HepG2 (cell line): ENCODE data around the gene GDF9. TPM values are rescaled to one million over a fixed set of nuclear protein-coding genes. Genes with fewer than 3 reads are reported as not detected.

Source experiments
- DMAP1 ChIP-seq: IDR thresholded peaks from 2 replicates; pipeline ENCODE4 v1.6.1; 2016
- DNMT1 ChIP-seq: sonication (generic); formaldehyde crosslinking; IDR thresholded peaks from 2 replicates; pipeline ENCODE4 v1.5.1; 2020; ENCODE audit warnings: mild to moderate bottlenecking, missing genetic modification reagents
- HIVEP1 ChIP-seq: sonication (generic); formaldehyde crosslinking; IDR thresholded peaks from 2 replicates; pipeline ENCODE4 v1.4.0; 2020; ENCODE audit warnings: mild to moderate bottlenecking, missing genetic modification reagents
- MTF2 ChIP-seq: sonication (generic); formaldehyde crosslinking; IDR thresholded peaks from 2 replicates; pipeline ENCODE4 v1.5.0; 2020; ENCODE audit warnings: missing genetic modification reagents, borderline replicate concordance
- ONECUT2 ChIP-seq: sonication (generic); formaldehyde crosslinking; IDR thresholded peaks from 2 replicates; pipeline ENCODE4 v1.4.0; 2020; ENCODE audit warnings: missing genetic modification reagents
- PCBP2 ChIP-seq: fragments of 200-400 bp; formaldehyde crosslinking; optimal IDR thresholded peaks from 2 replicates; pipeline ENCODE3; 2018; ENCODE audit warnings: low read length, low read depth; ENCODE audit not compliant: poor library complexity, severe bottlenecking
- SAP130 ChIP-seq: IDR thresholded peaks from 2 replicates; pipeline ENCODE4 v1.6.1; 2016; ENCODE audit warnings: low read depth
- TARDBP ChIP-seq: sonication (generic); formaldehyde crosslinking; IDR thresholded peaks from 2 replicates; pipeline ENCODE4 v1.8.0; 2022; ENCODE audit warnings: mild to moderate bottlenecking, missing genetic modification reagents
- ZFX ChIP-seq: sonication (generic); formaldehyde crosslinking; IDR thresholded peaks from 2 replicates; pipeline ENCODE4 v1.4.0; 2020; ENCODE audit warnings: mild to moderate bottlenecking, low read depth, missing genetic modification reagents, moderate library complexity
- ZNF207 ChIP-seq: fragments of 450-650 bp; IDR thresholded peaks from 2 replicates; pipeline ENCODE4 v1.6.1; 2016; ENCODE audit warnings: antibody characterized with exemption, borderline replicate concordance
- ZNF792 ChIP-seq: IDR thresholded peaks from 2 replicates; pipeline ENCODE4 v1.6.1; 2016
- polyA plus RNA-seq, 8 experiments: library from polyadenylated mRNA; depleted of rRNA in 3 of 8; stranded (reverse) in 7 of 8; unstranded in 1 of 8; fragments of >200 nt; fragmentation: Illumina TruSeq in 4 of 8; extraction: Trizol in 4 of 8; gene quantifications; 2 replicates each; pipeline versions ENCODE4 v1.2.1 to v1.2.3, GENCODE V29; 2011 to 2016; ENCODE audit warnings: low read depth in 4 of 8, missing spikeins in 1 of 8, mixed read lengths in 1 of 8; ENCODE audit not compliant: insufficient read depth in 1 of 8
- total RNA-seq, 5 experiments: library from RNA; depleted of rRNA; stranded (reverse); fragments of >200 nt; fragmentation: Illumina TruSeq; extraction: Trizol; gene quantifications; 2 replicates each; pipeline ENCODE4 v1.2.3, GENCODE V29; 2016; ENCODE audit warnings: low read depth in 1 of 5
- TF ChIP-seq, protein P1 (sequence below): IDR thresholded peaks from 2 replicates; pipeline ENCODE4 v1.6.1; 2016; ENCODE audit warnings: low read depth, missing genetic modification reagents, missing compliant biosample characterization
- TF ChIP-seq, protein P2 (sequence below): sonication (generic); formaldehyde crosslinking; IDR thresholded peaks from 2 replicates; pipeline ENCODE4 v1.5.0; 2020; ENCODE audit warnings: missing genetic modification reagents, mild to moderate bottlenecking, borderline replicate concordance
- TF ChIP-seq, protein P3 (sequence below): sonication (generic); formaldehyde crosslinking; IDR thresholded peaks from 2 replicates; pipeline ENCODE4 v1.5.1; 2020; ENCODE audit warnings: mild to moderate bottlenecking, missing genetic modification reagents, moderate library complexity
- TF ChIP-seq, protein P4 (sequence below): IDR thresholded peaks from 2 replicates; pipeline ENCODE4 v1.6.1; 2018; ENCODE audit warnings: missing genetic modification reagents, mild to moderate bottlenecking, missing compliant biosample characterization
- TF ChIP-seq, protein P5 (sequence below): sonication (generic); formaldehyde crosslinking; IDR thresholded peaks from 2 replicates; pipeline ENCODE4 v1.5.0; 2020; ENCODE audit warnings: missing genetic modification reagents

Gene GDF9
- total and polyA plus RNA-seq, 2 of the 13 experiments (the other 11 are each of a cell fraction or from before 2014, with no cell fraction given) = 0.33 to 0.38 TPM

- TF ChIP-seq DNMT1 (CRISPR knock-in tag) = no peak
- no peak for TF ChIP-seq TARDBP (CRISPR knock-in tag)
- TF ChIP-seq, protein P1, sequence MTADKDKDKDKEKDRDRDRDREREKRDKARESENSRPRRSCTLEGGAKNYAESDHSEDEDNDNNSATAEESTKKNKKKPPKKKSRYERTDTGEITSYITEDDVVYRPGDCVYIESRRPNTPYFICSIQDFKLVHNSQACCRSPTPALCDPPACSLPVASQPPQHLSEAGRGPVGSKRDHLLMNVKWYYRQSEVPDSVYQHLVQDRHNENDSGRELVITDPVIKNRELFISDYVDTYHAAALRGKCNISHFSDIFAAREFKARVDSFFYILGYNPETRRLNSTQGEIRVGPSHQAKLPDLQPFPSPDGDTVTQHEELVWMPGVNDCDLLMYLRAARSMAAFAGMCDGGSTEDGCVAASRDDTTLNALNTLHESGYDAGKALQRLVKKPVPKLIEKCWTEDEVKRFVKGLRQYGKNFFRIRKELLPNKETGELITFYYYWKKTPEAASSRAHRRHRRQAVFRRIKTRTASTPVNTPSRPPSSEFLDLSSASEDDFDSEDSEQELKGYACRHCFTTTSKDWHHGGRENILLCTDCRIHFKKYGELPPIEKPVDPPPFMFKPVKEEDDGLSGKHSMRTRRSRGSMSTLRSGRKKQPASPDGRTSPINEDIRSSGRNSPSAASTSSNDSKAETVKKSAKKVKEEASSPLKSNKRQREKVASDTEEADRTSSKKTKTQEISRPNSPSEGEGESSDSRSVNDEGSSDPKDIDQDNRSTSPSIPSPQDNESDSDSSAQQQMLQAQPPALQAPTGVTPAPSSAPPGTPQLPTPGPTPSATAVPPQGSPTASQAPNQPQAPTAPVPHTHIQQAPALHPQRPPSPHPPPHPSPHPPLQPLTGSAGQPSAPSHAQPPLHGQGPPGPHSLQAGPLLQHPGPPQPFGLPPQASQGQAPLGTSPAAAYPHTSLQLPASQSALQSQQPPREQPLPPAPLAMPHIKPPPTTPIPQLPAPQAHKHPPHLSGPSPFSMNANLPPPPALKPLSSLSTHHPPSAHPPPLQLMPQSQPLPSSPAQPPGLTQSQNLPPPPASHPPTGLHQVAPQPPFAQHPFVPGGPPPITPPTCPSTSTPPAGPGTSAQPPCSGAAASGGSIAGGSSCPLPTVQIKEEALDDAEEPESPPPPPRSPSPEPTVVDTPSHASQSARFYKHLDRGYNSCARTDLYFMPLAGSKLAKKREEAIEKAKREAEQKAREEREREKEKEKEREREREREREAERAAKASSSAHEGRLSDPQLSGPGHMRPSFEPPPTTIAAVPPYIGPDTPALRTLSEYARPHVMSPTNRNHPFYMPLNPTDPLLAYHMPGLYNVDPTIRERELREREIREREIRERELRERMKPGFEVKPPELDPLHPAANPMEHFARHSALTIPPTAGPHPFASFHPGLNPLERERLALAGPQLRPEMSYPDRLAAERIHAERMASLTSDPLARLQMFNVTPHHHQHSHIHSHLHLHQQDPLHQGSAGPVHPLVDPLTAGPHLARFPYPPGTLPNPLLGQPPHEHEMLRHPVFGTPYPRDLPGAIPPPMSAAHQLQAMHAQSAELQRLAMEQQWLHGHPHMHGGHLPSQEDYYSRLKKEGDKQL (CRISPR knock-in tag) = no peak
- TF ChIP-seq, protein P2, sequence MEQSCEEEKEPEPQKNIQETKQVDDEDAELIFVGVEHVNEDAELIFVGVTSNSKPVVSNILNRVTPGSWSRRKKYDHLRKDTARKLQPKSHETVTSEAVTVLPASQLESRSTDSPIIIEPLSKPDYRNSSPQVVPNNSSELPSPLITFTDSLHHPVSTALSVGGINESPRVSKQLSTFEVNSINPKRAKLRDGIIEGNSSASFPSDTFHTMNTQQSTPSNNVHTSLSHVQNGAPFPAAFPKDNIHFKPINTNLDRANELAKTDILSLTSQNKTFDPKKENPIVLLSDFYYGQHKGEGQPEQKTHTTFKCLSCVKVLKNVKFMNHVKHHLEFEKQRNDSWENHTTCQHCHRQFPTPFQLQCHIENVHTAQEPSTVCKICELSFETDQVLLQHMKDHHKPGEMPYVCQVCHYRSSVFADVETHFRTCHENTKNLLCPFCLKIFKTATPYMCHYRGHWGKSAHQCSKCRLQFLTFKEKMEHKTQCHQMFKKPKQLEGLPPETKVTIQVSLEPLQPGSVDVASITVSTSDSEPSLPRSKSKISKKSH (CRISPR knock-in tag) = 0 out of 2 replicates have a peak, but pooled peaks have one; percentile 61
- no peak for TF ChIP-seq ZNF207
- TF ChIP-seq SAP130 = peak; percentile 64
- TF ChIP-seq ONECUT2 (CRISPR knock-in tag) = no peak
- TF ChIP-seq, protein P3, sequence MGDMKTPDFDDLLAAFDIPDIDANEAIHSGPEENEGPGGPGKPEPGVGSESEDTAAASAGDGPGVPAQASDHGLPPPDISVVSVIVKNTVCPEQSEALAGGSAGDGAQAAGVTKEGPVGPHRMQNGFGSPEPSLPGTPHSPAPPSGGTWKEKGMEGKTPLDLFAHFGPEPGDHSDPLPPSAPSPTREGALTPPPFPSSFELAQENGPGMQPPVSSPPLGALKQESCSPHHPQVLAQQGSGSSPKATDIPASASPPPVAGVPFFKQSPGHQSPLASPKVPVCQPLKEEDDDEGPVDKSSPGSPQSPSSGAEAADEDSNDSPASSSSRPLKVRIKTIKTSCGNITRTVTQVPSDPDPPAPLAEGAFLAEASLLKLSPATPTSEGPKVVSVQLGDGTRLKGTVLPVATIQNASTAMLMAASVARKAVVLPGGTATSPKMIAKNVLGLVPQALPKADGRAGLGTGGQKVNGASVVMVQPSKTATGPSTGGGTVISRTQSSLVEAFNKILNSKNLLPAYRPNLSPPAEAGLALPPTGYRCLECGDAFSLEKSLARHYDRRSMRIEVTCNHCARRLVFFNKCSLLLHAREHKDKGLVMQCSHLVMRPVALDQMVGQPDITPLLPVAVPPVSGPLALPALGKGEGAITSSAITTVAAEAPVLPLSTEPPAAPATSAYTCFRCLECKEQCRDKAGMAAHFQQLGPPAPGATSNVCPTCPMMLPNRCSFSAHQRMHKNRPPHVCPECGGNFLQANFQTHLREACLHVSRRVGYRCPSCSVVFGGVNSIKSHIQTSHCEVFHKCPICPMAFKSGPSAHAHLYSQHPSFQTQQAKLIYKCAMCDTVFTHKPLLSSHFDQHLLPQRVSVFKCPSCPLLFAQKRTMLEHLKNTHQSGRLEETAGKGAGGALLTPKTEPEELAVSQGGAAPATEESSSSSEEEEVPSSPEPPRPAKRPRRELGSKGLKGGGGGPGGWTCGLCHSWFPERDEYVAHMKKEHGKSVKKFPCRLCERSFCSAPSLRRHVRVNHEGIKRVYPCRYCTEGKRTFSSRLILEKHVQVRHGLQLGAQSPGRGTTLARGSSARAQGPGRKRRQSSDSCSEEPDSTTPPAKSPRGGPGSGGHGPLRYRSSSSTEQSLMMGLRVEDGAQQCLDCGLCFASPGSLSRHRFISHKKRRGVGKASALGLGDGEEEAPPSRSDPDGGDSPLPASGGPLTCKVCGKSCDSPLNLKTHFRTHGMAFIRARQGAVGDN (CRISPR knock-in tag) = peak; percentile 86
- 0 out of 2 replicates have a peak, but pooled peaks have one; percentile 54 for TF ChIP-seq HIVEP1 (CRISPR knock-in tag)
- TF ChIP-seq PCBP2 = no peak
- TF ChIP-seq ZNF792 (CRISPR knock-in tag) = no peak
- TF ChIP-seq ZFX (CRISPR knock-in tag) = peak; percentile 93
- TF ChIP-seq MTF2 (CRISPR knock-in tag) = 0 out of 2 replicates have a peak, but pooled peaks have one; percentile 45
- TF ChIP-seq, protein P4, sequence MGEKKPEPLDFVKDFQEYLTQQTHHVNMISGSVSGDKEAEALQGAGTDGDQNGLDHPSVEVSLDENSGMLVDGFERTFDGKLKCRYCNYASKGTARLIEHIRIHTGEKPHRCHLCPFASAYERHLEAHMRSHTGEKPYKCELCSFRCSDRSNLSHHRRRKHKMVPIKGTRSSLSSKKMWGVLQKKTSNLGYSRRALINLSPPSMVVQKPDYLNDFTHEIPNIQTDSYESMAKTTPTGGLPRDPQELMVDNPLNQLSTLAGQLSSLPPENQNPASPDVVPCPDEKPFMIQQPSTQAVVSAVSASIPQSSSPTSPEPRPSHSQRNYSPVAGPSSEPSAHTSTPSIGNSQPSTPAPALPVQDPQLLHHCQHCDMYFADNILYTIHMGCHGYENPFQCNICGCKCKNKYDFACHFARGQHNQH (CRISPR knock-in tag) = peak; percentile 74
- TF ChIP-seq DMAP1 (CRISPR knock-in tag) = no peak
- TF ChIP-seq, protein P5, sequence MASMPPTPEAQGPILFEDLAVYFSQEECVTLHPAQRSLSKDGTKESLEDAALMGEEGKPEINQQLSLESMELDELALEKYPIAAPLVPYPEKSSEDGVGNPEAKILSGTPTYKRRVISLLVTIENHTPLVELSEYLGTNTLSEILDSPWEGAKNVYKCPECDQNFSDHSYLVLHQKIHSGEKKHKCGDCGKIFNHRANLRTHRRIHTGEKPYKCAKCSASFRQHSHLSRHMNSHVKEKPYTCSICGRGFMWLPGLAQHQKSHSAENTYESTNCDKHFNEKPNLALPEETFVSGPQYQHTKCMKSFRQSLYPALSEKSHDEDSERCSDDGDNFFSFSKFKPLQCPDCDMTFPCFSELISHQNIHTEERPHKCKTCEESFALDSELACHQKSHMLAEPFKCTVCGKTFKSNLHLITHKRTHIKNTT (CRISPR knock-in tag) = no peak
These were observed 35.7 kb downstream of the GDF9 start, which contains the start of gene SHROOM1 (continued) for GRCh38 chr5:132830436-132831094.
